H9 (cell line): ENCODE data around the gene ITGA8. TPM values are rescaled to one million over a fixed set of nuclear protein-coding genes. Genes with fewer than 3 reads are reported as not detected.

Experiments
- DNase-seq: peaks from one replicate; pipeline ENCODE4 v3.0.0-alpha.2; 2017
- H2AFZ ChIP-seq: one replicate; pipeline ENCODE4 v1.6.1; 2013; ENCODE audit warnings: mild to moderate bottlenecking, low read length, control low read depth, moderate library complexity
- H2AK5ac ChIP-seq: 2 replicates; pipeline ENCODE4 v1.6.1; 2013; ENCODE audit warnings: low read length, control low read depth, mixed read lengths; ENCODE audit not compliant: insufficient read length
- H2BK120ac ChIP-seq: one replicate; pipeline ENCODE4 v1.6.1; 2013; ENCODE audit warnings: low read depth, mild to moderate bottlenecking, low read length, control low read depth, inconsistent platforms; ENCODE audit not compliant: poor library complexity, severe bottlenecking
- H2BK12ac ChIP-seq: 2 replicates; pipeline ENCODE4 v1.6.1; 2013; ENCODE audit warnings: low read length, control low read depth, mixed read lengths, low read depth; ENCODE audit not compliant: insufficient read length
- H2BK15ac ChIP-seq: 2 replicates; pipeline ENCODE4 v1.6.1; 2013; ENCODE audit warnings: low read depth, low read length, control low read depth
- H2BK20ac ChIP-seq: one replicate; pipeline ENCODE4 v1.6.1; 2013; ENCODE audit warnings: low read depth, mild to moderate bottlenecking, low read length, control low read depth, inconsistent platforms; ENCODE audit not compliant: poor library complexity, severe bottlenecking
- H2BK5ac ChIP-seq: 2 replicates; pipeline ENCODE4 v1.6.1; 2013; ENCODE audit warnings: low read length, control low read depth, mixed read lengths; ENCODE audit not compliant: insufficient read length
- H3K14ac ChIP-seq: 2 replicates; pipeline ENCODE4 v1.6.1; 2013; ENCODE audit warnings: low read length, control low read depth; ENCODE audit not compliant: insufficient read depth
- H3K18ac ChIP-seq: 2 replicates; pipeline ENCODE4 v1.6.1; 2013; ENCODE audit warnings: low read depth, mild to moderate bottlenecking, mixed read lengths, low read length, control low read depth; ENCODE audit not compliant: insufficient read length
- H3K23ac ChIP-seq: 2 replicates; pipeline ENCODE4 v1.6.1; 2013; ENCODE audit warnings: low read length, control low read depth, mixed read lengths, low read depth; ENCODE audit not compliant: insufficient read length
- H3K23me2 ChIP-seq: 2 replicates; pipeline ENCODE4 v1.6.1; 2013; ENCODE audit warnings: low read depth, mild to moderate bottlenecking, mixed read lengths, low read length, control low read depth; ENCODE audit not compliant: insufficient read length, poor library complexity, severe bottlenecking
- H3K27ac ChIP-seq: 2 replicates; pipeline ENCODE4 v1.5.1; 2013; ENCODE audit warnings: low read length, control low read depth, mixed read lengths, low read depth; ENCODE audit not compliant: insufficient read length
- H3K27me3 ChIP-seq: 2 replicates; pipeline ENCODE4 v1.6.1; 2013; ENCODE audit warnings: low read length, control low read depth, inconsistent platforms; ENCODE audit not compliant: insufficient read depth
- H3K4ac ChIP-seq: 2 replicates; pipeline ENCODE4 v1.6.1; 2013; ENCODE audit warnings: low read depth, mild to moderate bottlenecking, control low read depth, inconsistent platforms, low read length, moderate library complexity
- H3K4me1 ChIP-seq: 2 replicates; pipeline ENCODE4 v1.6.1; 2013; ENCODE audit warnings: low read length, control low read depth, inconsistent platforms; ENCODE audit not compliant: insufficient read depth
- H3K4me2 ChIP-seq: 2 replicates; pipeline ENCODE4 v1.6.1; 2013; ENCODE audit warnings: low read length, control low read depth, mixed read lengths; ENCODE audit not compliant: insufficient read length, insufficient read depth
- H3K56ac ChIP-seq: 2 replicates; pipeline ENCODE4 v1.6.1; 2013; ENCODE audit warnings: low read depth, mild to moderate bottlenecking, mixed read lengths, low read length, control low read depth; ENCODE audit not compliant: insufficient read length
- H3K79me1 ChIP-seq: 2 replicates; pipeline ENCODE4 v1.6.1; 2013; ENCODE audit warnings: low read depth, mild to moderate bottlenecking, moderate library complexity, low read length, control low read depth, inconsistent platforms; ENCODE audit not compliant: insufficient read depth, poor library complexity, severe bottlenecking
- H3K79me2 ChIP-seq: 2 replicates; pipeline ENCODE4 v1.6.1; 2013; ENCODE audit warnings: low read length, control low read depth, inconsistent platforms; ENCODE audit not compliant: insufficient read depth
- H3K9ac ChIP-seq: 2 replicates; pipeline ENCODE4 v1.6.1; 2013; ENCODE audit warnings: low read length, control low read depth, mixed read lengths; ENCODE audit not compliant: insufficient read length; ENCODE audit errors: extremely low read depth
- H3K9me3 ChIP-seq: one replicate; pipeline ENCODE4 v1.6.1; 2013; ENCODE audit warnings: low read depth, low read length, inconsistent platforms; ENCODE audit not compliant: control insufficient read depth
- H3T11ph ChIP-seq: one replicate; pipeline ENCODE4 v1.6.1; 2013; ENCODE audit warnings: mild to moderate bottlenecking, low read length, control low read depth, inconsistent platforms
- H4K20me1 ChIP-seq: one replicate; pipeline ENCODE4 v1.6.1; 2013; ENCODE audit not compliant: control insufficient read depth, insufficient read length, insufficient read depth
- H4K5ac ChIP-seq: 2 replicates; pipeline ENCODE4 v1.6.1; 2013; ENCODE audit warnings: low read depth, mild to moderate bottlenecking, mixed read lengths, low read length, control low read depth; ENCODE audit not compliant: insufficient read length
- H4K8ac ChIP-seq: replicated peaks from 2 replicates; pipeline ENCODE4 v1.6.1; 2013; ENCODE audit warnings: low read length, control low read depth, mixed read lengths, low read depth; ENCODE audit not compliant: insufficient read length
- H4K91ac ChIP-seq: 2 replicates; pipeline ENCODE4 v1.6.1; 2013; ENCODE audit warnings: low read depth, mild to moderate bottlenecking, moderate library complexity, mixed read lengths, low read length, control low read depth; ENCODE audit not compliant: insufficient read length
- H3K27ac Mint-ChIP-seq, 3 experiments: 2 replicates in 2 of 3; 3 replicates in 1 of 3; pipeline ENCODE4 v1.8.0; 2020 to 2021; ENCODE audit warnings: mixed read lengths in 3 of 3, mild to moderate bottlenecking in 1 of 3, moderate library complexity in 1 of 3
- H3K27me3 Mint-ChIP-seq: 2 replicates; pipeline ENCODE4 v1.8.0; 2021; ENCODE audit warnings: low read depth, mild to moderate bottlenecking, moderate library complexity, mixed read lengths
- H3K36me3 Mint-ChIP-seq, 3 experiments: 2 replicates in 2 of 3; 3 replicates in 1 of 3; pipeline ENCODE4 v1.8.0; 2020 to 2021; ENCODE audit warnings: low read depth in 3 of 3, mixed read lengths in 3 of 3; ENCODE audit not compliant: insufficient read depth in 1 of 3
- H3K4me1 Mint-ChIP-seq, 2 experiments: 2 replicates each; pipeline ENCODE4 v1.8.0; 2020; ENCODE audit warnings: mixed read lengths in 2 of 2
- H3K4me3 Mint-ChIP-seq, 2 experiments: 2 replicates in 1 of 2; 3 replicates in 1 of 2; pipeline ENCODE4 v1.8.0; 2020 to 2021; ENCODE audit warnings: mild to moderate bottlenecking in 2 of 2, mixed read lengths in 2 of 2, moderate library complexity in 1 of 2
- H3K9me3 Mint-ChIP-seq, 2 experiments: 2 replicates in 1 of 2; 3 replicates in 1 of 2; pipeline ENCODE4 v1.8.0; 2020; ENCODE audit warnings: mild to moderate bottlenecking in 2 of 2, mixed read lengths in 2 of 2, moderate library complexity in 1 of 2
- CTCF ChIP-seq: fragments of 200-600 bp; sonication (generic); conservative IDR thresholded peaks from 3 replicates; pipeline ENCODE4 v1.8.0; 2021; ENCODE audit warnings: antibody characterized with exemption, mild to moderate bottlenecking
- WGBS: extraction: QIAGEN DNeasy Blood & Tissue Kit; methylation state at CpG from one replicate; pipeline ENCODE4 v1.1.7; 2013; ENCODE audit warnings: missing lambda C conversion rate, low lambda C conversion rate, mixed read lengths; ENCODE audit not compliant: insufficient read length; ENCODE audit errors: extremely low coverage; 5-methylcytosine and 5-hydroxymethylcytosine counted together
- total RNA-seq: library from RNA; stranded (reverse); gene quantifications from 2 replicates; pipeline ENCODE4 v1.2.1, GENCODE V29; 2021

The ITGA8 gene
- total RNA-seq, 1 experiment from 2014 or later: not detected

GRCh38 chr10:15478950-15479349 lies 240.8 kb downstream of the ITGA8 start:
- Histone ChIP-seq H4K8ac (no peak overlapping the region), H2BK12ac (no peak overlapping the region), H3K23me2 (no peaks in the 10 kb centered on the region), H2AFZ (no peak overlapping the region), H3K4ac (no peak overlapping the region), H2AK5ac (no peak overlapping the region), H3K79me2 (no peaks in the 10 kb centered on the region), H2BK20ac (no peak overlapping the region), H3K79me1 (no peaks in the 10 kb centered on the region), H2BK15ac (no peak overlapping the region), H4K91ac (no peak overlapping the region), H3K27me3 (peaks cover 35% of the 10 kb centered on the region), H3K56ac (no peak overlapping the region), H3K9ac (no peak overlapping the region), H3K9me3 (no peaks in the 10 kb centered on the region), H3K18ac (no peak overlapping the region), H4K5ac (no peak overlapping the region), H2BK5ac (no peak overlapping the region), H4K20me1 (no peaks in the 10 kb centered on the region), H3K4me1 (no peaks in the 10 kb centered on the region; the same call in 1 of the 2 replicates), H3K27ac (no peak overlapping the region), H3K23ac (no peak overlapping the region), H2BK120ac (no peak overlapping the region), H3K4me2 (no peak overlapping the region), H3T11ph (no peak overlapping the region), H3K14ac (no peak overlapping the region)
- Mint-ChIP-seq H3K4me1 (peaks cover 22 to 26% of the 10 kb centered on the region in 2 experiments), H3K27ac (no peak overlapping the region), H3K27me3 (peaks cover 99% of the 10 kb centered on the region), H3K9me3 (peaks cover 3 to 9% of the 10 kb centered on the region in 2 experiments; a peak in 4 of 5 replicates), H3K4me3 (no peak overlapping the region; a peak in 1 of 5 replicates), H3K36me3 (peaks cover 0 to 5% (median 0%) of the 10 kb centered on the region in 3 experiments; a peak in 1 of 7 replicates)
- whole genome bisulfite sequencing: no CpG with 5 or more reads among the region's 2 CpGs
- TF ChIP-seq CTCF: no peak
- DNase-seq: no peak
